Spinal cord (tissue), 10 donors: ENCODE measurements around the gene TM4SF4. TPM values are rescaled to one million over a fixed set of nuclear protein-coding genes. Genes with fewer than 3 reads are reported as not detected.

Experiments
- DNase-seq, 6 donors: peaks; one replicate each; pipeline versions ENCODE4 v3.0.0 to v3.0.0-alpha.2; 2013 to 2015; ENCODE audit warnings: low spot score in 6 of 6, low read depth in 4 of 6
- H3K27ac ChIP-seq: one replicate; pipeline ENCODE4 v1.5.1; 2013; ENCODE audit warnings: low read depth, low read length, control low read depth
- H3K27me3 ChIP-seq: one replicate; pipeline ENCODE4 v1.6.1; 2013; ENCODE audit warnings: low read length; ENCODE audit not compliant: control insufficient read depth, insufficient read depth
- H3K36me3 ChIP-seq: one replicate; pipeline ENCODE4 v1.6.1; 2013; ENCODE audit warnings: low read length; ENCODE audit not compliant: control insufficient read depth, insufficient read depth
- H3K4me1 ChIP-seq: one replicate; pipeline ENCODE4 v1.6.1; 2013; ENCODE audit warnings: low read length; ENCODE audit not compliant: control insufficient read depth, insufficient read depth
- H3K4me3 ChIP-seq: one replicate; pipeline ENCODE4 v1.5.1; 2013; ENCODE audit warnings: low read depth, low read length, control low read depth
- H3K9me3 ChIP-seq: one replicate; pipeline ENCODE4 v1.6.1; 2013; ENCODE audit warnings: low read length; ENCODE audit not compliant: control insufficient read depth, insufficient read depth
- whole genome bisulfite sequencing: methylation state at CpG from one replicate; pipeline ENCODE4 v1.1.5; 2013; ENCODE audit warnings: missing lambda C conversion rate; ENCODE audit not compliant: insufficient coverage; 5-methylcytosine and 5-hydroxymethylcytosine counted together
- polyA plus RNA-seq, 2 donors: library from polyadenylated mRNA; unstranded; fragments of 120-200 nt; gene quantifications; one replicate each; pipeline ENCODE4 v1.2.1, GENCODE V29; 2013; ENCODE audit not compliant: insufficient read length in 2 of 2
- total RNA-seq, 2 donors: library from RNA; depleted of rRNA in 1 of 2; stranded (reverse); fragments of 120-200 nt in 1 of 2; fragments of >200 nt in 1 of 2; gene quantifications; one replicate each; pipeline versions ENCODE4 v1.2.3 to v1.2.4, GENCODE V29; 2013 to 2014
- donor health status: healthy.

Gene TM4SF4
- total and polyA plus RNA-seq, 4 donors, result 0.39 to 0.69 TPM; not detected in 2

GRCh38 chr3:149453140-149453805 lies 21.2 kb upstream of the TM4SF4 start:
- no CpG with 5 or more reads among the region's 1 CpG for WGBS
- peaks cover 9% of the 10 kb centered on the region for H3K9me3 ChIP-seq
- no peak overlapping the region for H3K27ac ChIP-seq
- DNase-seq, result no peak
- H3K36me3 ChIP-seq, result no peaks in the 10 kb centered on the region
- H3K27me3 ChIP-seq, result no peaks in the 10 kb centered on the region
- H3K4me3 ChIP-seq, result no peak overlapping the region
- H3K4me1 ChIP-seq, result no peaks in the 10 kb centered on the region

- DNase-seq, result no peak
- Histone ChIP-seq H3K4me3 (no peak overlapping the region), H3K27ac (no peak overlapping the region), H3K9me3 (peaks cover 9% of the 10 kb centered on the region), H3K36me3 (no peaks in the 10 kb centered on the region), H3K4me1 (no peaks in the 10 kb centered on the region), H3K27me3 (no peaks in the 10 kb centered on the region)
Measured at GRCh38 chr3:149454746-149455145, 19.8 kb upstream of the TM4SF4 start.

GRCh38 chr3:149455366-149455765 lies 19.1 kb upstream of the TM4SF4 start:
- H3K9me3 ChIP-seq, result peaks cover 9% of the 10 kb centered on the region
- DNase-seq, result no peak
- H3K4me3 ChIP-seq, result no peak overlapping the region
- WGBS, result 100% methylated on average over 1 of the region's 3 CpGs
- no peaks in the 10 kb centered on the region for H3K36me3 ChIP-seq
- no peaks in the 10 kb centered on the region for H3K4me1 ChIP-seq
- H3K27me3 ChIP-seq, result no peaks in the 10 kb centered on the region
- H3K27ac ChIP-seq, result no peak overlapping the region

DNA sequence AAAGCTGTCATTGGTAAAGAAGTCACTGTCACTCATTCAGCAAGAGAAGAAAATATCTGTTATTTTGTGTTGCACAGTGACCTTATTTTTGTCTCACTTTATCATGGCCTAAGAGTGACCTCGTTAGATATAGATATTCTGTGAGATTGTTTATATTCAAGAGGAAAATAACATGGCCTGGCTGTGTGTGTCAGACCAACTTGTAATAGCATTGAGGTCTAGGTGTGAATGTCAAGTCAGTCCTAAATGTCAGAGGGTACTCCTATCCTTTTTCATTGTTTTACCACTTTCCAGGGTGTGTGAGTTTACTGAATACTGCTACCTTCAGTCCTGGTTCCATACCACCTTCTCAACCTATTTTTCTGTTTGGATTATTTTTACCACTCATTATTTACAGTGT lies 18.5 kb upstream of the TM4SF4 start:
- WGBS, result no CpG with 5 or more reads among the region's 1 CpG
- Histone ChIP-seq H3K27ac (no peak overlapping the region), H3K9me3 (peaks cover 9% of the 10 kb centered on the region), H3K36me3 (no peaks in the 10 kb centered on the region), H3K4me3 (no peak overlapping the region), H3K4me1 (no peaks in the 10 kb centered on the region), H3K27me3 (no peaks in the 10 kb centered on the region)
- no peak for DNase-seq

GRCh38 chr3:149459491-149460059 lies 14.9 kb upstream of the TM4SF4 start:
- H3K27ac ChIP-seq, result no peak overlapping the region
- no peaks in the 10 kb centered on the region for H3K27me3 ChIP-seq
- no peaks in the 10 kb centered on the region for H3K36me3 ChIP-seq
- WGBS, result no CpG with 5 or more reads among the region's 6 CpGs
- no peaks in the 10 kb centered on the region for H3K4me1 ChIP-seq
- no peaks in the 10 kb centered on the region for H3K9me3 ChIP-seq
- DNase-seq, result no peak
- H3K4me3 ChIP-seq, result no peak overlapping the region

- Histone ChIP-seq H3K9me3 (no peaks in the 10 kb centered on the region), H3K4me1 (no peaks in the 10 kb centered on the region), H3K36me3 (no peaks in the 10 kb centered on the region), H3K4me3 (no peak overlapping the region), H3K27ac (no peak overlapping the region), H3K27me3 (no peaks in the 10 kb centered on the region)
- no CpG with 5 or more reads among the region's 1 CpG for WGBS
- peak in 1 of 6 donors; percentile 65 for DNase-seq
Measured at GRCh38 chr3:149460117-149460516, 14.4 kb upstream of the TM4SF4 start.

GRCh38 chr3:149462051-149462450 lies 12.4 kb upstream of the TM4SF4 start:
- Histone ChIP-seq H3K9me3 (no peaks in the 10 kb centered on the region), H3K36me3 (no peaks in the 10 kb centered on the region)
- 97% methylated on average over 3 of the region's 3 CpGs for WGBS

GRCh38 chr3:149462581-149463011 lies 11.9 kb upstream of the TM4SF4 start:
- Histone ChIP-seq H3K27ac (no peak overlapping the region), H3K27me3 (no peaks in the 10 kb centered on the region), H3K9me3 (no peaks in the 10 kb centered on the region), H3K36me3 (no peaks in the 10 kb centered on the region), H3K4me3 (no peak overlapping the region), H3K4me1 (no peaks in the 10 kb centered on the region)
- no CpG with 5 or more reads among the region's 2 CpGs for WGBS
- DNase-seq, result no peak

More at GRCh38 chr3:149462051-149462450, 12.4 kb upstream of the TM4SF4 start:
- H3K27ac ChIP-seq, result no peak overlapping the region
- DNase-seq, result no peak
- H3K4me3 ChIP-seq, result no peak overlapping the region
- no peaks in the 10 kb centered on the region for H3K4me1 ChIP-seq
- no peaks in the 10 kb centered on the region for H3K27me3 ChIP-seq

DNA sequence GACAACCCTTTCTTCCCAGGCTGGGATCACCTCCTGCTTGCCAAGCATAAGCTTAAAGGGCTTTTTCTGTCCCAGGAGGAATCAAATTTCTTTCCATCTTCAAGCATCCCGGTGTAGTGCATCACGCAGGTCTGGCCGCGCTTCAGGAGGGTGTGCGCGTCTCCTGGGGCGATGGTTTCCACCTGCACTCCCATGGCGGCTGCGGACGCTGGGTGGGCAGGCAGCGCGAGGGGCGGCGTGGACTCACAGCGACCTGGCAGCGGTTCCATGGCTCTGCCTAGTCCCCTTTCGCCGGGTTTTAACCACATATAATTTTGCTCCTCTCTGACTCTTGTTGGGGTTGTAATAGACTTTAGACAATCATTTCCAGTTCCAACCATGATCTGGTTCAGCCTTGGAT lies 10.6 kb upstream of the TM4SF4 start:
- H3K36me3 ChIP-seq, result no peaks in the 10 kb centered on the region
- H3K27me3 ChIP-seq, result no peaks in the 10 kb centered on the region
- H3K4me1 ChIP-seq, result no peaks in the 10 kb centered on the region
- H3K27ac ChIP-seq, result no peak overlapping the region
- WGBS, result 97% methylated on average over 14 of the region's 18 CpGs
- DNase-seq, result no peak
- H3K9me3 ChIP-seq, result no peaks in the 10 kb centered on the region
- no peak overlapping the region for H3K4me3 ChIP-seq
